ENCODE results near the gene RPS6KC1.

The RPS6KC1 gene

GRCh38 chr1:213049232-213049631 is 1.8 kb upstream of the RPS6KC1 start:
- TF ChIP-seq, protein P1, sequence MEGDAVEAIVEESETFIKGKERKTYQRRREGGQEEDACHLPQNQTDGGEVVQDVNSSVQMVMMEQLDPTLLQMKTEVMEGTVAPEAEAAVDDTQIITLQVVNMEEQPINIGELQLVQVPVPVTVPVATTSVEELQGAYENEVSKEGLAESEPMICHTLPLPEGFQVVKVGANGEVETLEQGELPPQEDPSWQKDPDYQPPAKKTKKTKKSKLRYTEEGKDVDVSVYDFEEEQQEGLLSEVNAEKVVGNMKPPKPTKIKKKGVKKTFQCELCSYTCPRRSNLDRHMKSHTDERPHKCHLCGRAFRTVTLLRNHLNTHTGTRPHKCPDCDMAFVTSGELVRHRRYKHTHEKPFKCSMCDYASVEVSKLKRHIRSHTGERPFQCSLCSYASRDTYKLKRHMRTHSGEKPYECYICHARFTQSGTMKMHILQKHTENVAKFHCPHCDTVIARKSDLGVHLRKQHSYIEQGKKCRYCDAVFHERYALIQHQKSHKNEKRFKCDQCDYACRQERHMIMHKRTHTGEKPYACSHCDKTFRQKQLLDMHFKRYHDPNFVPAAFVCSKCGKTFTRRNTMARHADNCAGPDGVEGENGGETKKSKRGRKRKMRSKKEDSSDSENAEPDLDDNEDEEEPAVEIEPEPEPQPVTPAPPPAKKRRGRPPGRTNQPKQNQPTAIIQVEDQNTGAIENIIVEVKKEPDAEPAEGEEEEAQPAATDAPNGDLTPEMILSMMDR (IDR thresholded peaks at IDR 0.05; ENCODE audit: low read depth, low read length), result no peak
- H3K4me3 ChIP-seq (ENCODE audit: low read depth, low read length), result no peak overlapping the region

GRCh38 chr1:213050745-213051126 is 305 bp upstream of the RPS6KC1 start:
- H3K4me3 ChIP-seq (ENCODE audit: low read depth, low read length), result peak overlapping the region; percentile 81
- TF ChIP-seq, protein P1 (IDR thresholded peaks at IDR 0.05; ENCODE audit: low read depth, low read length), result no peak

- TF ChIP-seq, protein P1 (IDR thresholded peaks at IDR 0.05; ENCODE audit: low read depth, low read length), result no peak
- H3K4me3 ChIP-seq (ENCODE audit: low read depth, low read length), result peak overlapping the region; percentile 81
Observed at GRCh38 chr1:213051881-213052202, 801 bp downstream of the RPS6KC1 start.

- no peak overlapping the region for H3K4me3 ChIP-seq (ENCODE audit: low read depth, low read length)
- TF ChIP-seq, protein P1 (IDR thresholded peaks at IDR 0.05; ENCODE audit: low read depth, low read length), result no peak
Observed at GRCh38 chr1:213053455-213053854, 2.4 kb downstream of the RPS6KC1 start.

DNA sequence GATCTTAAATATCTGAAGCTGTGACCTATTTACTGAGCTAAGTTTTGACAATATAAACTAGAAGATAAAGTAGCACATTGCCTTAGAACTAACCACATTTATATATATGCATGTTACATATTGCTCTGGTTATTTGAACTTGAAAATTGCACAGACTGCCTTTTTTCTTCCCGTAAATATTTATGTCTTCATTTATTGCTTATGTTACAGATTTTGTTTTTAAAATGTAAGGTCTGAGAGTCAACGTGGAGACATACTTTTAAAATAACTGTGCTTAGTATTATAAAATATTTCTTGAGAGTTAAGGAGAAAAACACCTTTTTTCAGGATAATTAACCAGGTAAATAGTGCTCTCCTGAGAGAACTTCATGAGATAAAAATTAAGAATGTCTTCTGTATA is 3.1 kb downstream of the RPS6KC1 start:
- TF ChIP-seq, protein P1 (IDR thresholded peaks at IDR 0.05; ENCODE audit: low read depth, low read length), result no peak

GRCh38 chr1:213054733-213055591 is 3.9 kb downstream of the RPS6KC1 start:
- H3K4me3 ChIP-seq (ENCODE audit: low read depth, low read length), result no peak overlapping the region
- TF ChIP-seq, protein P1 (IDR thresholded peaks at IDR 0.05; ENCODE audit: low read depth, low read length), result no peak

More for the DNA sequence above, 3.1 kb downstream of the RPS6KC1 start:
- H3K4me3 ChIP-seq (ENCODE audit: low read depth, low read length), result no peak overlapping the region

GRCh38 chr1:213055767-213056166 is 4.7 kb downstream of the RPS6KC1 start:
- TF ChIP-seq, protein P1 (IDR thresholded peaks at IDR 0.05; ENCODE audit: low read depth, low read length), result no peak
- no peak overlapping the region for H3K4me3 ChIP-seq (ENCODE audit: low read depth, low read length)
